Measurements from ENCODE around the gene GNPTG. TPM values are rescaled to one million over a fixed set of nuclear protein-coding genes. Genes with fewer than 3 reads are reported as not detected.

The GNPTG gene
- total and polyA plus RNA-seq, 2 of the 8 experiments (the other 6 are each of a cell fraction or from before 2014, with no cell fraction given): 26.2 to 51.2 TPM

DNA sequence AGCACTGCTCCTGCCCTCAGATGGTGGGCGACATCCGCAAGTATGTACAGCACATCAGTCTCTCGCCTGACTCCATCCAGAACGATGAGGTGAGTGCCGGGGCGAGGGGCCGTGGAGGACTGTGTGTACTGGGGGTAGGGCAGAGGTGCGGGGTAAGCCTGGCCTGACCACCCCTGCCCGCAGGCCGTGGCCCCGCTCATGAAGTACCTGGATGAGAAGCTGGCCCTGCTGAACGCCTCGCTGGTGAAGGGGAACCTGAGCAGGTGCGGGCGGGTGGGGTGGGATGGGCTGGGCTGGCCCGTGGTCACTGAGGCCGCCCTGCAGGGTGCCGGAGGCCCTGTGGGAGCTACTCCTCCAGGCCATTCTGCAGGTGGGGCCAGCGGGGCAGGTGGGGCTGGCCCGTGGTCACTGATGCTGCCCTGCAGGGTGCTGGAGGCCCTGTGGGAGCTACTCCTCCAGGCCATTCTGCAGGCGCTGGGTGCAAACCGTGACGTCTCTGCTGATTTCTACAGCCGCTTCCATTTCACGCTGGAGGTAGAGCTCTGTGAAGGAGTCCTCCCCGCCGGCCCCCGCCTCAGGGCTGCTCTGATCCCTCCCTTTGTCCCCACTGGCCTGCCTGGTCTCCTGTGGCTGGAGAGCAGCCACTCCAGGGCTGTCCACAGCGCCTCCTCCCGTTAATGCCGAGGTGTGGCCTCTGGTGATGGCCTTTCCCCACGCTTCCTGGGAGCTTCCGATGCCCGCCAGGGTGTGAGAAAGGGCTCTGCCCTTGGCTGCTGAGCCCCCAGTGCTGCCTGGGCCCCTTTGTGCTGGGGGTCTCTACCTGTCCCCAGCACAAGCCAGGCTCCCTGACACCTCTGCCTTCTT is 5.1 kb upstream of the GNPTG start:
- Histone ChIP-seq H2BK20ac (ENCODE audit: low read length) (no peak overlapping the region), H3K9me3 (ENCODE audit: insufficient read depth in 2 of 2, low read depth in 1 of 2, low read length in 1 of 2) (no peaks in the 10 kb centered on the region), H3K23me2 (ENCODE audit: low read depth, low read length) (peaks cover 10% of the 10 kb centered on the region), H3K79me1 (ENCODE audit: low read depth, low read length) (0 out of 2 replicates have a peak, but pooled peaks cover 5% of the 10 kb centered on the region), H4K5ac (ENCODE audit: insufficient read length, low read depth, low read length) (no peak overlapping the region), H3K27me3 (replicated peaks in 1 of 4; ENCODE audit: control insufficient read depth in 3 of 4, extremely low read depth in 1 of 4, insufficient read depth in 3 of 4, low read length in 3 of 4) (peaks cover 0 to 6% (median 0%) of the 10 kb centered on the region in 4 experiments; a peak in 3 of 7 replicates), H2BK120ac (replicated peaks; ENCODE audit: low read depth, low read length) (no peak overlapping the region), H3K18ac (ENCODE audit: extremely low read depth, low read length) (no peak overlapping the region), H3K27ac (ENCODE audit: low read depth, low read length) (no peak overlapping the region), H3K4me1 (replicated peaks in 1 of 4; ENCODE audit: control insufficient read depth in 3 of 4, insufficient read depth in 4 of 4, low read length in 3 of 4) (peaks cover 0 to 20% (median 7%) of the 10 kb centered on the region in 4 experiments; a peak in 5 of 7 replicates), H2BK5ac (ENCODE audit: low read depth, low read length) (no peak overlapping the region), H4K8ac (ENCODE audit: extremely low read depth, insufficient read depth, low read length) (no peak overlapping the region), H2BK15ac (ENCODE audit: low read length) (no peak overlapping the region), H2AK5ac (ENCODE audit: low read depth, low read length) (no peak overlapping the region), H3K4me3 (ENCODE audit: extremely low read depth in 1 of 4, insufficient read depth in 2 of 4, low read depth in 3 of 4, low read length in 4 of 4) (no peak overlapping the region), H3K14ac (ENCODE audit: insufficient read length) (no peak overlapping the region), H3K36me3 (ENCODE audit: control insufficient read depth in 2 of 4, insufficient read depth in 4 of 4, low read length in 3 of 4) (peaks cover 4 to 9% (median 5%) of the 10 kb centered on the region in 4 experiments; a peak in 4 of 8 replicates), H3K9ac (replicated peaks in 1 of 4; ENCODE audit: extremely low read depth in 1 of 4, low read depth in 3 of 4, low read length in 3 of 4) (no peak overlapping the region), H3K23ac (ENCODE audit: insufficient read length) (no peak overlapping the region), H4K91ac (replicated peaks; ENCODE audit: insufficient read length, low read length) (no peak overlapping the region), H4K20me1 (replicated peaks in 1 of 2; ENCODE audit: control insufficient read depth in 1 of 2, insufficient read depth in 2 of 2, low read length in 2 of 2) (peaks cover 0 to 12% of the 10 kb centered on the region in 2 experiments), H3K4me2 (ENCODE audit: insufficient read depth in 1 of 2, low read depth in 2 of 2, low read length in 2 of 2) (no peak overlapping the region), H3K56ac (replicated peaks; ENCODE audit: insufficient read length, low read depth, low read length) (no peak overlapping the region), H3K79me2 (ENCODE audit: control insufficient read depth in 1 of 2, insufficient read depth in 2 of 2, low read length in 2 of 2) (peaks cover 0 to 9% of the 10 kb centered on the region in 2 experiments; a peak in 1 of 4 replicates), H3K4ac (replicated peaks; ENCODE audit: insufficient read length, low read depth, low read length) (no peak overlapping the region), H2BK12ac (ENCODE audit: low read depth, low read length) (no peak overlapping the region), H2AFZ (ENCODE audit: low read length) (no peak overlapping the region)
- ChIA-PET POLR2A (ENCODE audit: partially characterized antibody) (interaction anchor here (0.6 to 3.0 kb wide), 9 partner anchors 9 to 75 kb away, joined by 3 to 19 read pairs (median 3); partner anchors contain the start of gene BAIAP3), CTCF (ENCODE audit: partially characterized antibody) (interaction anchor here (0.9 to 11.1 kb wide), 12 partner anchors 10 to 361 kb away, joined by 3 to 52 read pairs (median 4); partner anchors contain the start of gene BAIAP3)
- no peak for FAIRE-seq
- DNase-seq (ENCODE audit: low read depth in 1 of 2, low spot score in 2 of 2): no peak
- WGBS, 2 experiments (ENCODE audit: extremely low coverage in 1 of 2, insufficient coverage in 1 of 2, insufficient read length in 1 of 2, insufficient replicate concordance in 2 of 2, low coverage in 1 of 2, low lambda C conversion rate in 2 of 2, missing lambda C conversion rate in 1 of 2): 80% methylated on average over 23 of the region's 34 CpGs; no CpG with 5 or more reads in 1 of the 2 experiments
- TF ChIP-seq RBBP5 (IDR thresholded peaks at IDR 0.05; ENCODE audit: borderline replicate concordance, low read depth, low read length) (no peak), RAD21 (IDR thresholded peaks at IDR 0.05 in 1 of 2, conservative IDR thresholded peaks at IDR 0.05 in 1 of 2; ENCODE audit: low read depth in 2 of 2, low read length in 2 of 2) (peak in 1 of 2 experiments; percentile 20; a peak in 2 of 4 replicates)
- TF ChIP-seq, protein P1, sequence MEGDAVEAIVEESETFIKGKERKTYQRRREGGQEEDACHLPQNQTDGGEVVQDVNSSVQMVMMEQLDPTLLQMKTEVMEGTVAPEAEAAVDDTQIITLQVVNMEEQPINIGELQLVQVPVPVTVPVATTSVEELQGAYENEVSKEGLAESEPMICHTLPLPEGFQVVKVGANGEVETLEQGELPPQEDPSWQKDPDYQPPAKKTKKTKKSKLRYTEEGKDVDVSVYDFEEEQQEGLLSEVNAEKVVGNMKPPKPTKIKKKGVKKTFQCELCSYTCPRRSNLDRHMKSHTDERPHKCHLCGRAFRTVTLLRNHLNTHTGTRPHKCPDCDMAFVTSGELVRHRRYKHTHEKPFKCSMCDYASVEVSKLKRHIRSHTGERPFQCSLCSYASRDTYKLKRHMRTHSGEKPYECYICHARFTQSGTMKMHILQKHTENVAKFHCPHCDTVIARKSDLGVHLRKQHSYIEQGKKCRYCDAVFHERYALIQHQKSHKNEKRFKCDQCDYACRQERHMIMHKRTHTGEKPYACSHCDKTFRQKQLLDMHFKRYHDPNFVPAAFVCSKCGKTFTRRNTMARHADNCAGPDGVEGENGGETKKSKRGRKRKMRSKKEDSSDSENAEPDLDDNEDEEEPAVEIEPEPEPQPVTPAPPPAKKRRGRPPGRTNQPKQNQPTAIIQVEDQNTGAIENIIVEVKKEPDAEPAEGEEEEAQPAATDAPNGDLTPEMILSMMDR (IDR thresholded peaks at IDR 0.05; ENCODE audit: control extremely low read depth in 1 of 3, insufficient read depth in 1 of 3, low read depth in 1 of 3, low read length in 3 of 3): peak in 1 of 3 experiments; percentile 15; a peak in 1 of 4 replicates
